ENCODE measurements around the gene GAR1. TPM values are rescaled to one million over a fixed set of nuclear protein-coding genes. Genes with fewer than 3 reads are reported as not detected.

The GAR1 gene
- polyA plus RNA-seq: 5.6 and 6.5 TPM in 2 replicates

DNA sequence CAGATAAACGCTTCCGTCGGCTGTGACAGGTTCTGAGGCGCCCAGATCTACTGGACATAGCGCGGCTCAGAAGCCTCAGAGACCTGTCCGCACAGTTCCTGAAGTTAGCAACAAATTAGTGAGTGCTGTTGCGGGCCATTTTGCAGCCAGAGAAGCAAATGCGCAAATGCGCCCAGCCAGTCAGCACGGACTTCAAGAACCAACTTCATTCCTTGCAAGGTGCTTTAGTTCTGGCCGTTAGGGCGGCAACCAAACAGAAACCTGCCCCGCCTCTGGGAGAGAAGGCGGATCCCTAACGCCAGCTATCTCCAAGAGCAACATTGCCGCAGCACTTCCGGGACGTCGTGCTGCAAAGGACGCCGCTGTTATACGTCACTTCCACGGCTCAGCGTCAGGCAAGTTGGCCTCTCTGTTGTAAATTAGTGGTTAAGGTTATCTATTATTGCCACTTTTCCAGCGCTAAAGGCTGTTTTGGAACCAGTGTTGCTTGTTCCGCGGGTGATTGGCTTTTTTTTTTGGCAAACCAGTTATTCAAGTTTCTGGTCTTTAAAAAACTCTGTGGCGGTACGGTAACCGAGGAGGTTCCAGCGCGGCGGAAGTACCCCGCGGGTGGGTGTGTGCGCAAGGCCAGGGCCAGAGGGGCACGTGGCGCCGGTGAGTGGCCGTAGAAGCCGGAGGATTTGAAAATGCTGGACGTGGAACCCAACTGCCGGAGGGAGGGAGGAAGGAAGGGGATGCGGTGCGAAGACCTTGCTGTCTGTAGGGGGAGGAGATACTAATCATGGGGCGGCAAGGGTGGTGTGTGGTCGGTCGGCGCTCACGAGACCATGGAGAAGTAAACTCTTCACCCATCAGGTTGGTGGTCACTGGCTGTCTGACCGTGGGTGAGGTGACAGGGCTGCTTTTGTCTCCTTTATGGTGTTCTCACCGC, at the start of gene GAR1:
Gene GAR1, plus strand, starts transcription at position 612 of the 931 bp plus-strand sequence. CDS start 403 bp downstream, outside the sequence.

DNA sequence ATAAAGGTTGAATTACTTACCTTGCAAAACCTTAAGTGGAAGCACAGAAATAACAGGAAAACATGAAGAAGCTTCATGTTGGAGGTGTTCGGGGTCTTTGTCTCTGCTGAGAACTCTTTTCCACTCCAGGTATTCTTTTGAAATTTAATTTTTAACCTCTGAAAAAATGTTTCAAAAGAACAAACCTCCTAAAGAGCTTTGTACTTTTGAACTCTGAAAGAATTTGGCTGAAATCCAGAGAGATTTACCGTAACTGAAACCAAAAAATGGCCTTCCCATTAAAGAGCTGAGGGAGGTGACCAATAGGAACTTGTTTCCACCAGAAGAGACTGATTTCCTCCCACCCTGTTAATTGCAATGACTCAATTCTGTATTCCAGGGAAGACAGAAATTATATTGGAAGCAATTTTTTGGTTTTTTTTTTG, 13.7 kb upstream of the GAR1 start, which contains the start of gene CFI:
Gene CFI, minus strand, starts transcription at position 105 of the 425 bp plus-strand sequence. Its CDS starts 28 bp downstream, at position 77.

DNA sequence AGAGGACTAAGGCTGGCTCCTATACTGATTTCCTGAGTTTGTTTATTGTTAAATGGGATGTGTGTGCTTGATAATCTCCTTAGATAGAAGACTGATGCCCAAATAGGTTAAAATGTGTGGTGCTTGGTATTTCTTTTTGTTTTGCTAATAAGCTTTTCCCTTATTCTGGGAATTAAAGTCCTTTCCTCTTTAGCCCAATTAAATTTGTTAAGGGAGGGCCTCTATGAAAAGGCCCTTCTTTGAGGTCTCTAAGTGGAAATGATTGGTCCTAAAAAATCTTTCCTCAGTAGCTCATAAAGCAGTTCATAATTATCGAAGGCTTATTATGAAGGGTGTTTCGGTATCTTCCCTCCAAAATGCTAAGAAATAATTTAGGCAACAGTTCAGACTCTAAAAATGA, 12.1 kb downstream of the GAR1 start, which contains the start of gene RRH:
Gene RRH, plus strand, starts transcription at position 301 of the 400 bp plus-strand sequence. Its CDS starts 56 bp downstream, at position 357.

DNA sequence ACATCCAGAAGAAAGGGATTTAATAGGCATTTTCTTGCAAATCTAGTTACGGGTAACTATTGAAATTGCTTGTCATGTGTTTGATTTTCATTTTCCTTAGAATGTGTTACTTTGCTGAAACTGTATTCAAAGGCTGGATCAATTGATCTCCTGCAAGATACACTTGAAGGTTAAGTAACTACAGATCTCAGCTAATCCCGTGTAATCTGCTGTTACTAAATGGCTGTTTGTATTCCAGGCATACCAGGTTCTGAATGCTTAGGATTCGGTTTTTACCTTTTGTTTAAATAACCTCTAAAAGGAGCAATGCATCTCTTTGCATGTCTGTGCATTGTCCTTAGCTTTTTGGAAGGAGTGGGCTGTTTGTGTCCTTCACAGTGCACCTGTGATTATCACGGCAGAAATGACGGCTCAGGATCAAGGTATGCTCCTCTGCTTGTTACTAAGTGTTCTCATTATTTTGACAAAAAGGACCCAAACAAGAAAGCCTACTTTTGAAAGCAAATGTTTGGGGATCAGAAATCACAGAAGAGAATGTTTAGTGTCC, 32.4 kb downstream of the GAR1 start, which contains the start of gene LRIT3:
Gene LRIT3, plus strand, starts transcription at position 212 of the 547 bp plus-strand sequence. Its CDS starts 95 bp downstream, at position 307.

Other genes starting within 250 kb of the GAR1 start
- gene CASP6, start 112.3 kb upstream of the GAR1 start, polyA plus RNA-seq: 6.1 TPM in 1 of 2 replicates, not detected in the other
- 25.7 and 39.9 TPM in 2 replicates for gene PLA2G12A, start 85.7 kb upstream of the GAR1 start, polyA plus RNA-seq
- not detected in 2 replicates for gene CFI, start 13.8 kb upstream of the GAR1 start, polyA plus RNA-seq
- 0.38 and 0.89 TPM in 2 replicates for gene RRH, start 12.2 kb downstream of the GAR1 start, polyA plus RNA-seq
- gene LRIT3, start 32.3 kb downstream of the GAR1 start, polyA plus RNA-seq: 0.08 and 0.54 TPM in 2 replicates
- not detected in 2 replicates for gene EGF, start 97.1 kb downstream of the GAR1 start, polyA plus RNA-seq

Data from Purkinje cell (primary cell).